DND-41 (cell line): Measurements from ENCODE around the gene CCNJL.
A peak's percentile ranks its signal among the peaks of the same experiment; 100 is the strongest.
"Not testable (repeated sequence)": the region's sequence is repeated elsewhere in the genome, so short reads cannot be mapped to it uniquely, and the experiment has no call there.

Source experiments
- ATAC-seq: fragments of 200-7000 bp; cut with Tn5 transposase; 3 replicates; pipeline ENCODE4 v1.9.1; 2021; ENCODE audit warnings: low read depth; ENCODE audit not compliant: insufficient read depth
- DNase-seq: peaks from one replicate; pipeline ENCODE4 v3.0.0-alpha.2; 2020
- H2AFZ ChIP-seq: 2 replicates; pipeline ENCODE4 v1.6.0; 2012; ENCODE audit warnings: low read depth, low read length
- H3K27ac ChIP-seq: 2 replicates; pipeline ENCODE4 v1.5.1; 2012; ENCODE audit warnings: low read length, inconsistent platforms
- H3K27me3 ChIP-seq: fragments of 200-600 bp; sonication (generic); 2 replicates; pipeline ENCODE4 v1.6.0; 2012; ENCODE audit warnings: low read length, mild to moderate bottlenecking, inconsistent platforms; ENCODE audit not compliant: insufficient read depth, poor library complexity
- H3K36me3 ChIP-seq: 2 replicates; pipeline ENCODE4 v1.5.1; 2012; ENCODE audit warnings: low read length, inconsistent platforms; ENCODE audit not compliant: insufficient read depth
- H3K4me1 ChIP-seq: 2 replicates; pipeline ENCODE4 v1.5.1; 2012; ENCODE audit warnings: mild to moderate bottlenecking, low read length; ENCODE audit not compliant: insufficient read depth
- H3K4me2 ChIP-seq: 2 replicates; pipeline ENCODE4 v1.6.0; 2012; ENCODE audit warnings: mild to moderate bottlenecking, moderate library complexity, low read length, inconsistent platforms; ENCODE audit not compliant: insufficient read depth
- H3K4me3 ChIP-seq, 2 experiments: fragments of 200-600 bp in 1 of 2; shearing (Covaris generic) in 1 of 2; 2 replicates each; pipeline ENCODE4 v1.5.1; 2012 to 2016; ENCODE audit warnings: inconsistent platforms in 2 of 2, low read length in 2 of 2, mild to moderate bottlenecking in 2 of 2, low read depth in 1 of 2, moderate library complexity in 1 of 2
- H3K79me2 ChIP-seq: 2 replicates; pipeline ENCODE4 v1.6.0; 2012; ENCODE audit warnings: low read length, inconsistent platforms; ENCODE audit not compliant: insufficient read depth
- H3K9ac ChIP-seq: 2 replicates; pipeline ENCODE4 v1.6.0; 2012; ENCODE audit warnings: low read depth, mild to moderate bottlenecking, inconsistent platforms, low read length, moderate library complexity
- H3K9me3 ChIP-seq: 2 replicates; pipeline ENCODE4 v1.5.1; 2012; ENCODE audit warnings: low read length, moderate library complexity, mild to moderate bottlenecking, inconsistent platforms; ENCODE audit not compliant: insufficient read depth, severe bottlenecking
- H4K20me1 ChIP-seq: 2 replicates; pipeline ENCODE4 v1.6.0; 2012; ENCODE audit warnings: low read length; ENCODE audit not compliant: insufficient read depth
- CTCF ChIP-seq: IDR thresholded peaks from 2 replicates; pipeline ENCODE4 v1.5.1; 2012; ENCODE audit warnings: borderline replicate concordance, low read length, moderate library complexity, mild to moderate bottlenecking; ENCODE audit not compliant: poor library complexity, severe bottlenecking; ENCODE audit errors: extremely low read depth
- EZH2 ChIP-seq: IDR thresholded peaks from 3 replicates; pipeline ENCODE4 v1.6.1; 2012; ENCODE audit warnings: borderline replicate concordance, low read depth, mild to moderate bottlenecking, moderate library complexity, low read length, inconsistent platforms; ENCODE audit not compliant: severe bottlenecking

CCNJL gene

GRCh38 chr5:160339406-160340130, 27.2 kb upstream of the CCNJL start:
- ATAC-seq (no peak), DNase-seq (no peak)
- TF ChIP-seq CTCF (no peak), EZH2 (no peak)
- H3K4me3 ChIP-seq, result no peak overlapping the region
- H3K27ac ChIP-seq, result no peak overlapping the region
- no peaks in the 10 kb centered on the region for H3K79me2 ChIP-seq
- H2AFZ ChIP-seq, result no peak overlapping the region
- H3K4me2 ChIP-seq, result no peak overlapping the region
- no peak overlapping the region for H3K9ac ChIP-seq
- no peaks in the 10 kb centered on the region for H3K9me3 ChIP-seq
- no peaks in the 10 kb centered on the region for H3K4me1 ChIP-seq
- H4K20me1 ChIP-seq, result no peaks in the 10 kb centered on the region
- no peaks in the 10 kb centered on the region for H3K36me3 ChIP-seq
- H3K27me3 ChIP-seq, result no peaks in the 10 kb centered on the region

DNA sequence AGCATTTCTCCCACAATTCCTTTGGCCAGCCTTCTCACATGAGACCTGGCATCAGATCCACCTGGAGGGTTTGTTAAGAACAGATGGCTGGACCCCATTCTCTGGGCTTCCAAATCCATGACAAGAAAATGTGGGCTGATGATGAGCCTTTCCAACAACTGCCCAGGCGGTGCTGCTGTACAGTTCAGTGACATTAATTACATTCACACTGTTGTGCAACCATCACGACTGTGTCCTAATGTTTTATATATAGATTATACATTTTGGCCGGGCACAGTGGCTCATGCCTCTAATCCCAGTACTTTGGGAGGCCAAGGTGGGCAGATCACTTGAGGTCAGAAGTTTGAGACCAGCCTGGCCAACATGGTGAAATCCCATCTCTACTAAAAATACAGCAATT, 22.4 kb upstream of the CCNJL start:
- DNase-seq, ATAC-seq: not testable (repeated sequence)

GRCh38 chr5:160333721-160334120, 21.4 kb upstream of the CCNJL start:
- Histone ChIP-seq H4K20me1 (no peaks in the 10 kb centered on the region), H3K9ac (no peak overlapping the region), H3K27me3 (no peaks in the 10 kb centered on the region), H3K27ac (no peak overlapping the region), H3K4me2 (no peak overlapping the region), H3K4me3 (no peak overlapping the region), H3K4me1 (no peaks in the 10 kb centered on the region), H3K9me3 (no peaks in the 10 kb centered on the region), H3K79me2 (no peaks in the 10 kb centered on the region), H2AFZ (no peak overlapping the region), H3K36me3 (no peaks in the 10 kb centered on the region)
- ATAC-seq (no peak), DNase-seq (no peak)
- no peak for TF ChIP-seq CTCF
- TF ChIP-seq EZH2, result no peak

More for the DNA sequence above, 22.4 kb upstream of the CCNJL start:
- not testable (repeated sequence) for H3K9ac ChIP-seq, H3K79me2 ChIP-seq, H3K9me3 ChIP-seq, H3K27me3 ChIP-seq, H3K27ac ChIP-seq, H4K20me1 ChIP-seq, H3K4me1 ChIP-seq, H2AFZ ChIP-seq, H3K4me2 ChIP-seq, H3K36me3 ChIP-seq, H3K4me3 ChIP-seq

GRCh38 chr5:160330212-160330611, 17.8 kb upstream of the CCNJL start:
- Histone ChIP-seq H3K79me2 (no peaks in the 10 kb centered on the region), H3K36me3 (no peaks in the 10 kb centered on the region), H3K9me3 (no peaks in the 10 kb centered on the region), H2AFZ (no peak overlapping the region), H4K20me1 (no peaks in the 10 kb centered on the region), H3K4me1 (no peaks in the 10 kb centered on the region), H3K9ac (no peak overlapping the region), H3K27ac (no peak overlapping the region), H3K4me2 (no peak overlapping the region), H3K4me3 (no peak overlapping the region), H3K27me3 (no peaks in the 10 kb centered on the region)
- ATAC-seq, result peak; percentile 42; the same call in 1 of the 3 replicates
- no peak for TF ChIP-seq CTCF
- DNase-seq, result no peak
